ENCODE data around the gene SKIC8.
A peak's percentile ranks its signal among the peaks of the same experiment; 100 is the strongest.

SKIC8 gene

GRCh38 chr15:78291052-78291451, 8.4 kb downstream of the SKIC8 start:
- DNase-seq: no peak

GRCh38 chr15:78290222-78290621, 9.2 kb downstream of the SKIC8 start:
- DNase-seq: no peak

- DNase-seq: no peak
Measured at GRCh38 chr15:78284758-78285157, 14.7 kb downstream of the SKIC8 start.

- DNase-seq: no peak
Measured at GRCh38 chr15:78282324-78282723, 17.1 kb downstream of the SKIC8 start.

GRCh38 chr15:78280319-78281072, 18.9 kb downstream of the SKIC8 start:
- no peak for DNase-seq

GRCh38 chr15:78276064-78276943, 23.1 kb downstream of the SKIC8 start:
- no peak for DNase-seq

- no peak for DNase-seq
Measured at GRCh38 chr15:78274994-78275393, 24.4 kb downstream of the SKIC8 start.

- no peak for DNase-seq
Measured at GRCh38 chr15:78272776-78273175, 26.6 kb downstream of the SKIC8 start.

- DNase-seq: no peak
Measured at GRCh38 chr15:78272316-78272715, 27.1 kb downstream of the SKIC8 start.

GRCh38 chr15:78266806-78267205, 32.6 kb downstream of the SKIC8 start:
- DNase-seq: no peak

- no peak for DNase-seq
Measured at GRCh38 chr15:78266229-78266628, 33.2 kb downstream of the SKIC8 start.

- DNase-seq: no peak
Measured at GRCh38 chr15:78265752-78266224, 33.6 kb downstream of the SKIC8 start.

GRCh38 chr15:78265137-78265460, 34.3 kb downstream of the SKIC8 start:
- DNase-seq: no peak

GRCh38 chr15:78264304-78265136, 34.9 kb downstream of the SKIC8 start, which contains the start of gene DNAJA4:
Gene DNAJA4 (plus strand): TSS chr15:78264562. CDS start chr15:78264764, 202 bp downstream.
- peak; percentile 66 for DNase-seq

- DNase-seq: no peak
Measured at GRCh38 chr15:78263907-78264303, 35.5 kb downstream of the SKIC8 start.

GRCh38 chr15:78263351-78263781, 36.0 kb downstream of the SKIC8 start:
- DNase-seq: no peak

- DNase-seq: no peak
Measured at GRCh38 chr15:78261062-78261461, 38.3 kb downstream of the SKIC8 start.

- DNase-seq: no peak
Measured at GRCh38 chr15:78260489-78260888, 38.9 kb downstream of the SKIC8 start.

GRCh38 chr15:78259232-78259631, 40.2 kb downstream of the SKIC8 start:
- no peak for DNase-seq

GRCh38 chr15:78257681-78258080, 41.7 kb downstream of the SKIC8 start:
- DNase-seq: no peak

- DNase-seq: no peak
Measured at GRCh38 chr15:78256044-78256437, 43.4 kb downstream of the SKIC8 start.

GRCh38 chr15:78255421-78256043, 43.9 kb downstream of the SKIC8 start:
- DNase-seq: no peak

GRCh38 chr15:78251136-78251535, 48.3 kb downstream of the SKIC8 start:
- DNase-seq: no peak

Measured in stimulated activated CD4-positive, alpha-beta T cell treated with anti-CD3 and anti-CD28 coated beads, Interleukin-15, amount 100 ng/mL, for 24 hours (primary cell).